IMR-90 (cell line): Measurements from ENCODE around the gene TBP. TPM values are rescaled to one million over a fixed set of nuclear protein-coding genes. Genes with fewer than 3 reads are reported as not detected.

ENCODE experiments used
- ATAC-seq: fragments of 200-7000 bp; cut with Tn5 transposase; 2 replicates; pipeline ENCODE4 v1.9.1; 2020; ENCODE audit warnings: low read depth, mild to moderate bottlenecking, moderate library complexity
- BruUV-seq: library from RNA; stranded (reverse); fragments of 400-500 nt; replicated peaks from 2 replicates; lab custom pipeline; 2021; lab: Mats Ljungman, UMichigan
- CTCF ChIA-PET: fragments of 300-600 bp; formaldehyde crosslinking; extraction: SDS; loops from one replicate; lab custom pipeline; 2021; ENCODE audit warnings: antibody characterized with exemption; lab: Yijun Ruan, JAX
- POLR2A ChIA-PET: fragments of 300-600 bp; sonication (Branson Sonifier 250); formaldehyde crosslinking; loops from one replicate; lab custom pipeline; 2022; ENCODE audit warnings: antibody characterized with exemption; ENCODE audit not compliant: unreplicated experiment; lab: Charles Lee
- DNase-seq: peaks from one replicate; pipeline ENCODE4 v3.0.0; 2013
- H2AFZ ChIP-seq: replicated peaks from 2 replicates; pipeline ENCODE3; 2013; ENCODE audit warnings: low read length, mild to moderate bottlenecking; ENCODE audit not compliant: poor library complexity
- H2AK5ac ChIP-seq: 2 replicates; pipeline ENCODE4 v1.6.1; 2013; ENCODE audit warnings: low read depth, low read length, inconsistent platforms
- H2AK9ac ChIP-seq: replicated peaks from 2 replicates; pipeline ENCODE3; 2013; ENCODE audit warnings: mild to moderate bottlenecking, low read depth, low read length, moderate library complexity; ENCODE audit not compliant: poor library complexity
- H2BK120ac ChIP-seq: 2 replicates; pipeline ENCODE4 v1.6.1; 2013; ENCODE audit warnings: low read depth, low read length, inconsistent platforms
- H2BK15ac ChIP-seq: 3 replicates; pipeline ENCODE4 v1.6.1; 2013; ENCODE audit warnings: low read depth, low read length, inconsistent platforms
- H2BK20ac ChIP-seq: 2 replicates; pipeline ENCODE4 v1.6.1; 2013; ENCODE audit warnings: low read depth, mild to moderate bottlenecking, inconsistent platforms, low read length, moderate library complexity
- H2BK5ac ChIP-seq: 2 replicates; pipeline ENCODE4 v1.6.1; 2013; ENCODE audit warnings: mild to moderate bottlenecking, low read depth, low read length, inconsistent platforms; ENCODE audit not compliant: poor library complexity, severe bottlenecking
- H3K14ac ChIP-seq: replicated peaks from 2 replicates; pipeline ENCODE4 v1.6.1; 2013; ENCODE audit warnings: low read depth, low read length, inconsistent platforms
- H3K18ac ChIP-seq: 2 replicates; pipeline ENCODE4 v1.6.1; 2013; ENCODE audit warnings: low read depth, low read length, control low read depth
- H3K23ac ChIP-seq: 2 replicates; pipeline ENCODE4 v1.6.1; 2013; ENCODE audit warnings: low read depth, low read length, inconsistent platforms
- H3K27ac ChIP-seq: 2 replicates; pipeline ENCODE4 v1.5.1; 2013; ENCODE audit warnings: mild to moderate bottlenecking, control low read depth, low read length; ENCODE audit not compliant: insufficient read depth
- H3K27me3 ChIP-seq: 2 replicates; pipeline ENCODE4 v1.6.1; 2013; ENCODE audit warnings: low read length; ENCODE audit not compliant: control insufficient read depth, insufficient read depth
- H3K36me3 ChIP-seq: 2 replicates; pipeline ENCODE4 v1.6.1; 2013; ENCODE audit warnings: low read length, mixed read lengths; ENCODE audit not compliant: control insufficient read depth, insufficient read depth
- H3K4ac ChIP-seq: 2 replicates; pipeline ENCODE4 v1.6.1; 2013; ENCODE audit warnings: low read depth, low read length, inconsistent platforms
- H3K4me1 ChIP-seq: 2 replicates; pipeline ENCODE4 v1.6.1; 2013; ENCODE audit warnings: low read length, mixed read lengths; ENCODE audit not compliant: control insufficient read depth, insufficient read depth
- H3K4me2 ChIP-seq: 2 replicates; pipeline ENCODE4 v1.6.1; 2013; ENCODE audit warnings: low read depth, mild to moderate bottlenecking, control low read depth, low read length, moderate library complexity
- H3K4me3 ChIP-seq: 2 replicates; pipeline ENCODE4 v1.5.1; 2013; ENCODE audit warnings: low read depth, mild to moderate bottlenecking, control low read depth, low read length, moderate library complexity; ENCODE audit not compliant: insufficient read depth
- H3K56ac ChIP-seq: 2 replicates; pipeline ENCODE4 v1.6.1; 2013; ENCODE audit warnings: low read length, inconsistent platforms; ENCODE audit not compliant: insufficient read depth; ENCODE audit errors: extremely low read depth
- H3K79me1 ChIP-seq, 2 experiments: 2 replicates each; pipeline ENCODE4 v1.6.1; 2013; ENCODE audit warnings: low read length in 2 of 2, inconsistent platforms in 1 of 2, low read depth in 1 of 2
- H3K9ac ChIP-seq: 2 replicates; pipeline ENCODE4 v1.6.1; 2013; ENCODE audit warnings: low read depth, low read length, control low read depth
- H3K9me1 ChIP-seq: 2 replicates; pipeline ENCODE4 v1.6.1; 2013; ENCODE audit warnings: low read length, inconsistent platforms; ENCODE audit not compliant: insufficient read depth
- H3K9me3 ChIP-seq: 2 replicates; pipeline ENCODE4 v1.6.1; 2013; ENCODE audit warnings: low read length; ENCODE audit not compliant: control insufficient read depth, insufficient read depth
- H4K20me1 ChIP-seq: 2 replicates; pipeline ENCODE4 v1.6.1; 2013; ENCODE audit warnings: low read length, inconsistent platforms; ENCODE audit not compliant: insufficient read depth
- H4K5ac ChIP-seq: 2 replicates; pipeline ENCODE4 v1.6.1; 2013; ENCODE audit warnings: mild to moderate bottlenecking, low read depth, low read length, control low read depth
- H4K8ac ChIP-seq, 2 experiments: 2 replicates each; pipeline ENCODE4 v1.6.1; 2013; ENCODE audit warnings: low read depth in 2 of 2, low read length in 2 of 2, control low read depth in 1 of 2, inconsistent platforms in 1 of 2
- H4K91ac ChIP-seq: 2 replicates; pipeline ENCODE4 v1.6.1; 2013; ENCODE audit warnings: low read depth, low read length, inconsistent platforms; ENCODE audit not compliant: insufficient read depth
- BHLHE40 ChIP-seq: fragments of 150-350 bp; IDR thresholded peaks from 2 replicates; pipeline ENCODE4 v1.6.1; 2016; ENCODE audit warnings: mild to moderate bottlenecking, low read depth, low read length
- CEBPB ChIP-seq: IDR thresholded peaks from 2 replicates; pipeline ENCODE4 v1.6.1; 2012; ENCODE audit warnings: low read depth, low read length, improper control_type of control experiment
- CHD1 ChIP-seq: IDR thresholded peaks from 2 replicates; pipeline ENCODE4 v1.6.1; 2012; ENCODE audit warnings: low read depth, low read length, improper control_type of control experiment
- FOS ChIP-seq: fragments of 150-350 bp; IDR thresholded peaks from 2 replicates; pipeline ENCODE4 v1.6.1; 2016; ENCODE audit warnings: low read depth, low read length
- MAFK ChIP-seq: IDR thresholded peaks from 2 replicates; pipeline ENCODE4 v1.6.1; 2012; ENCODE audit warnings: low read depth, low read length, improper control_type of control experiment
- MAZ ChIP-seq: IDR thresholded peaks from 2 replicates; pipeline ENCODE4 v1.6.1; 2012; ENCODE audit warnings: low read depth, mild to moderate bottlenecking, low read length, improper control_type of control experiment, moderate library complexity, borderline replicate concordance
- MXI1 ChIP-seq: IDR thresholded peaks from 2 replicates; pipeline ENCODE4 v1.6.1; 2012; ENCODE audit warnings: low read depth, mild to moderate bottlenecking, low read length, moderate library complexity, borderline replicate concordance
- NFE2L2 ChIP-seq: fragments of 150-350 bp; IDR thresholded peaks from 2 replicates; pipeline ENCODE4 v1.6.1; 2016; ENCODE audit warnings: low read depth, mild to moderate bottlenecking, low read length
- POLR2A ChIP-seq: IDR thresholded peaks from 2 replicates; pipeline ENCODE4 v1.6.1; 2012; ENCODE audit warnings: mild to moderate bottlenecking, low read depth, low read length
- RAD21 ChIP-seq: IDR thresholded peaks from 2 replicates; pipeline ENCODE4 v1.6.1; 2012; ENCODE audit warnings: low read length, improper control_type of control experiment
- RCOR1 ChIP-seq: IDR thresholded peaks from 2 replicates; pipeline ENCODE4 v1.6.1; 2012; ENCODE audit warnings: mild to moderate bottlenecking, low read length, improper control_type of control experiment; ENCODE audit not compliant: insufficient replicate concordance
- RFX5 ChIP-seq: IDR thresholded peaks from 2 replicates; pipeline ENCODE4 v1.8.0; 2012; ENCODE audit warnings: low read depth, mild to moderate bottlenecking, low read length, moderate library complexity
- SMC3 ChIP-seq: fragments of 150-350 bp; IDR thresholded peaks from 2 replicates; pipeline ENCODE4 v1.6.1; 2016; ENCODE audit warnings: low read depth, mild to moderate bottlenecking, antibody characterized with exemption, low read length, moderate library complexity
- dilution Hi-C: fragments of 300-500 bp; cut with HindIII; formaldehyde crosslinking; loops from one replicate; pipeline ENCODE4 v1.14.3; 2018; ENCODE audit warnings: low sequenced_read_pairs; ENCODE audit not compliant: unreplicated experiment
- in situ Hi-C: fragments of 300-500 bp; cut with MboI; formaldehyde crosslinking; loops from 3 replicates; pipeline ENCODE4 v1.14.3; 2019; ENCODE audit warnings: low sequenced_read_pairs, inconsistent platforms, mixed read lengths
- intact Hi-C: fragments of 100-400 bp; cut with micrococcal nuclease; formaldehyde crosslinking; loops from 2 replicates; pipeline ENCODE4 v1.10.0; 2022
- polyA plus RNA-seq, 3 experiments: library from polyadenylated mRNA; depleted of rRNA; stranded (reverse); fragments of >200 nt; gene quantifications; 2 replicates each; pipeline ENCODE4 v1.2.3, GENCODE V29; 2012; ENCODE audit warnings: low replicate concordance in 1 of 3
- total RNA-seq: library from RNA; depleted of rRNA; stranded (reverse); fragments of >200 nt; gene quantifications from 2 replicates; pipeline ENCODE4 v1.2.3, GENCODE V29; 2012
- TF ChIP-seq, protein P1 (sequence below): conservative IDR thresholded peaks from 2 replicates; pipeline ENCODE4 v1.5.1; 2012; ENCODE audit warnings: mild to moderate bottlenecking, low read depth, low read length, improper control_type of control experiment
- TF ChIP-seq, protein P2 (sequence below): fragments of 150-350 bp; IDR thresholded peaks from 2 replicates; pipeline ENCODE4 v1.6.1; 2016; ENCODE audit warnings: low read depth, mild to moderate bottlenecking, low read length, moderate library complexity, borderline replicate concordance
- TF ChIP-seq, protein P3 (sequence below): fragments of 150-350 bp; IDR thresholded peaks from 2 replicates; pipeline ENCODE4 v1.6.1; 2017; ENCODE audit warnings: mild to moderate bottlenecking, antibody characterized with exemption, low read length, low read depth

The TBP gene
- total and polyA plus RNA-seq, 2 of the 4 experiments (the other 2 are of a cell fraction), result 8.8 to 12.5 TPM

DNA sequence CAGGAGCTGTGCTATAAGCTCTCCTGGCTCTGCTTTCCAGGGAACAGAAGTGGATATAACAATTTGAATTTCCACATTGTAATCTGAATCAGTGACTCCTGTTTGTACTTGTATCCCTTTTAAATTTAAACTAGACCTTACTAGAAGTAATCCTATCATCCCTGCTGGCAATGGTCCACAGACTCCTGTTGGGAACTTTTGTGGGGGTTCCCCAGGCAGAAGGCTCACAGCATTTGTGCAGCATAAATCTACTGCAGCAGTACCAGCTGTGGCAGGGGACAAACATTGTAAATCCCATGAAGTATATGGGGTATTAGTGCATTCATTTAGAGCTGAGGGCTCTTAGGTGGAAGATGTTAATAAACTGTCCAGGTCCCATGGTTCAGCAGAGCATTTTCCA is 42.3 kb downstream of the TBP start:
- Histone ChIP-seq H3K4me3 (no peak overlapping the region), H4K5ac (no peak overlapping the region), H2BK120ac (no peak overlapping the region), H3K14ac (no peak overlapping the region), H3K18ac (no peak overlapping the region), H2BK20ac (no peak overlapping the region), H2AK5ac (no peak overlapping the region), H2BK5ac (no peak overlapping the region), H3K23ac (no peak overlapping the region), H4K8ac (no peak overlapping the region), H3K9me3 (peaks cover 1% of the 10 kb centered on the region; the same call in 1 of the 2 replicates), H3K4me1 (no peaks in the 10 kb centered on the region), H4K20me1 (no peaks in the 10 kb centered on the region), H3K4ac (no peak overlapping the region), H3K4me2 (no peak overlapping the region), H2AK9ac (no peak overlapping the region), H4K91ac (no peak overlapping the region), H3K36me3 (no peaks in the 10 kb centered on the region), H3K56ac (no peak overlapping the region), H3K27me3 (no peaks in the 10 kb centered on the region), H2BK15ac (no peak overlapping the region), H3K9me1 (no peaks in the 10 kb centered on the region), H3K9ac (no peak overlapping the region), H2AFZ (no peak overlapping the region), H3K79me1 (no peaks in the 10 kb centered on the region), H3K27ac (no peak overlapping the region)
- DNase-seq (no peak), ATAC-seq (no peak)
- ChIA-PET POLR2A (no interaction called here), CTCF (no interaction called here)
- no TSS peak for BruUV-seq
- dilution Hi-C loops, result no loop called here
- TF ChIP-seq RAD21 (no peak), CHD1 (no peak), MXI1 (no peak), FOS (no peak), RCOR1 (no peak), MAFK (no peak), POLR2A (no peak), BHLHE40 (no peak), SMC3 (no peak), NFE2L2 (no peak), RFX5 (no peak), MAZ (no peak), CEBPB (no peak)
- TF ChIP-seq, protein P1, sequence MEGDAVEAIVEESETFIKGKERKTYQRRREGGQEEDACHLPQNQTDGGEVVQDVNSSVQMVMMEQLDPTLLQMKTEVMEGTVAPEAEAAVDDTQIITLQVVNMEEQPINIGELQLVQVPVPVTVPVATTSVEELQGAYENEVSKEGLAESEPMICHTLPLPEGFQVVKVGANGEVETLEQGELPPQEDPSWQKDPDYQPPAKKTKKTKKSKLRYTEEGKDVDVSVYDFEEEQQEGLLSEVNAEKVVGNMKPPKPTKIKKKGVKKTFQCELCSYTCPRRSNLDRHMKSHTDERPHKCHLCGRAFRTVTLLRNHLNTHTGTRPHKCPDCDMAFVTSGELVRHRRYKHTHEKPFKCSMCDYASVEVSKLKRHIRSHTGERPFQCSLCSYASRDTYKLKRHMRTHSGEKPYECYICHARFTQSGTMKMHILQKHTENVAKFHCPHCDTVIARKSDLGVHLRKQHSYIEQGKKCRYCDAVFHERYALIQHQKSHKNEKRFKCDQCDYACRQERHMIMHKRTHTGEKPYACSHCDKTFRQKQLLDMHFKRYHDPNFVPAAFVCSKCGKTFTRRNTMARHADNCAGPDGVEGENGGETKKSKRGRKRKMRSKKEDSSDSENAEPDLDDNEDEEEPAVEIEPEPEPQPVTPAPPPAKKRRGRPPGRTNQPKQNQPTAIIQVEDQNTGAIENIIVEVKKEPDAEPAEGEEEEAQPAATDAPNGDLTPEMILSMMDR, result no peak
- TF ChIP-seq, protein P2, sequence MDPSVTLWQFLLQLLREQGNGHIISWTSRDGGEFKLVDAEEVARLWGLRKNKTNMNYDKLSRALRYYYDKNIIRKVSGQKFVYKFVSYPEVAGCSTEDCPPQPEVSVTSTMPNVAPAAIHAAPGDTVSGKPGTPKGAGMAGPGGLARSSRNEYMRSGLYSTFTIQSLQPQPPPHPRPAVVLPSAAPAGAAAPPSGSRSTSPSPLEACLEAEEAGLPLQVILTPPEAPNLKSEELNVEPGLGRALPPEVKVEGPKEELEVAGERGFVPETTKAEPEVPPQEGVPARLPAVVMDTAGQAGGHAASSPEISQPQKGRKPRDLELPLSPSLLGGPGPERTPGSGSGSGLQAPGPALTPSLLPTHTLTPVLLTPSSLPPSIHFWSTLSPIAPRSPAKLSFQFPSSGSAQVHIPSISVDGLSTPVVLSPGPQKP, result no peak
- TF ChIP-seq, protein P3, sequence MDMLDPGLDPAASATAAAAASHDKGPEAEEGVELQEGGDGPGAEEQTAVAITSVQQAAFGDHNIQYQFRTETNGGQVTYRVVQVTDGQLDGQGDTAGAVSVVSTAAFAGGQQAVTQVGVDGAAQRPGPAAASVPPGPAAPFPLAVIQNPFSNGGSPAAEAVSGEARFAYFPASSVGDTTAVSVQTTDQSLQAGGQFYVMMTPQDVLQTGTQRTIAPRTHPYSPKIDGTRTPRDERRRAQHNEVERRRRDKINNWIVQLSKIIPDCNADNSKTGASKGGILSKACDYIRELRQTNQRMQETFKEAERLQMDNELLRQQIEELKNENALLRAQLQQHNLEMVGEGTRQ, result no peak
- intact Hi-C loops, result no loop called here
- in situ Hi-C loops, result no loop called here
